GM23338 (cell line): Measurements from ENCODE around the gene KPTN. TPM values are rescaled to one million over a fixed set of nuclear protein-coding genes. Genes with fewer than 3 reads are reported as not detected.

Experiments used
- ATAC-seq: fragments of 200-7000 bp; cut with Tn5 transposase; 3 replicates; pipeline ENCODE4 v1.9.1; 2020
- DNase-seq: peaks from one replicate; pipeline ENCODE4 v3.0.0-alpha.2; 2015; ENCODE audit warnings: low spot score
- H2AFZ ChIP-seq: fragments of 200-600 bp; sonication (generic); 2 replicates; pipeline ENCODE4 v1.8.0; 2016; ENCODE audit warnings: antibody characterized with exemption, mild to moderate bottlenecking, moderate library complexity
- H3F3A ChIP-seq: fragments of 200-600 bp; sonication (generic); replicated peaks from 2 replicates; pipeline ENCODE4 v1.8.0; 2017; ENCODE audit warnings: antibody characterized with exemption, mixed run types, low read depth
- H3K27ac ChIP-seq: fragments of 200-600 bp; sonication (generic); 2 replicates; pipeline ENCODE4 v1.6.1; 2016; ENCODE audit warnings: low read depth
- H3K27me3 ChIP-seq: fragments of 200-600 bp; sonication (generic); 2 replicates; pipeline ENCODE4 v1.8.0; 2016; ENCODE audit warnings: mild to moderate bottlenecking, mixed run types, moderate library complexity; ENCODE audit not compliant: insufficient read depth
- H3K36me3 ChIP-seq: fragments of 200-600 bp; sonication (generic); 2 replicates; pipeline ENCODE4 v1.8.0; 2016; ENCODE audit warnings: mild to moderate bottlenecking; ENCODE audit not compliant: insufficient read depth
- H3K4me1 ChIP-seq: fragments of 200-600 bp; sonication (generic); 2 replicates; pipeline ENCODE4 v1.8.0; 2016; ENCODE audit warnings: mild to moderate bottlenecking, moderate library complexity; ENCODE audit not compliant: insufficient read depth
- H3K4me2 ChIP-seq: fragments of 200-600 bp; sonication (generic); 2 replicates; pipeline ENCODE4 v1.7.1; 2017; ENCODE audit warnings: mixed run types
- H3K4me3 ChIP-seq: fragments of 200-600 bp; sonication (generic); 2 replicates; pipeline ENCODE4 v1.6.1; 2016; ENCODE audit warnings: mixed run types
- H3K79me2 ChIP-seq: fragments of 200-600 bp; sonication (generic); replicated peaks from 2 replicates; pipeline ENCODE4 v1.8.0; 2017; ENCODE audit warnings: mild to moderate bottlenecking; ENCODE audit not compliant: insufficient read depth
- H3K9me2 ChIP-seq: fragments of 200-600 bp; sonication (generic); 2 replicates; pipeline ENCODE4 v1.8.0; 2017; ENCODE audit not compliant: insufficient read depth
- H4K20me1 ChIP-seq: fragments of 200-600 bp; sonication (generic); replicated peaks from 2 replicates; pipeline ENCODE4 v1.8.0; 2017; ENCODE audit warnings: mild to moderate bottlenecking; ENCODE audit not compliant: insufficient read depth
- H3K27ac Mint-ChIP-seq: 2 replicates; pipeline ENCODE4 v1.8.0; 2020; ENCODE audit warnings: inconsistent platforms, mild to moderate bottlenecking, moderate library complexity, mixed read lengths
- H3K27me3 Mint-ChIP-seq: 3 replicates; pipeline ENCODE4 v1.8.0; 2022; ENCODE audit warnings: low read depth, mild to moderate bottlenecking, moderate library complexity, mixed read lengths, inconsistent platforms; ENCODE audit not compliant: insufficient read depth, poor library complexity
- H3K36me3 Mint-ChIP-seq: 3 replicates; pipeline ENCODE4 v1.8.0; 2021; ENCODE audit warnings: low read depth, mild to moderate bottlenecking, inconsistent platforms, moderate library complexity, mixed read lengths
- H3K4me1 Mint-ChIP-seq: 3 replicates; pipeline ENCODE4 v1.8.0; 2020; ENCODE audit warnings: mild to moderate bottlenecking, inconsistent platforms, mixed read lengths
- H3K4me3 Mint-ChIP-seq: 3 replicates; pipeline ENCODE4 v1.8.0; 2021; ENCODE audit warnings: moderate library complexity, mild to moderate bottlenecking, inconsistent platforms, mixed read lengths
- H3K9me3 Mint-ChIP-seq: 3 replicates; pipeline ENCODE4 v1.8.0; 2020; ENCODE audit warnings: moderate library complexity, mild to moderate bottlenecking, inconsistent platforms, mixed read lengths
- CTCF ChIP-seq, 2 experiments: fragments of 200-600 bp in 1 of 2; sonication (generic) in 1 of 2; conservative IDR thresholded peaks; 2 replicates each; pipeline versions ENCODE4 v1.5.1 to v1.6.1; 2016 to 2017; ENCODE audit warnings: antibody characterized with exemption in 2 of 2, low read depth in 2 of 2, mild to moderate bottlenecking in 2 of 2, moderate library complexity in 1 of 2
- ETS1 ChIP-seq: IDR thresholded peaks from 2 replicates; pipeline ENCODE4 v1.6.1; 2016; ENCODE audit warnings: antibody characterized with exemption
- EZH2 ChIP-seq: fragments of 200-600 bp; sonication (generic); IDR thresholded peaks from one replicate; pipeline ENCODE4 v1.8.0; 2017; ENCODE audit warnings: antibody characterized with exemption, mild to moderate bottlenecking, low read depth; ENCODE audit not compliant: unreplicated experiment
- EZH2phosphoT487 ChIP-seq: fragments of 200-600 bp; sonication (generic); IDR thresholded peaks from one replicate; pipeline ENCODE4 v1.8.1; 2018; ENCODE audit warnings: antibody characterized with exemption; ENCODE audit not compliant: unreplicated experiment
- JUNB ChIP-seq: IDR thresholded peaks from one replicate; pipeline ENCODE4 v1.6.1; 2016; ENCODE audit warnings: antibody characterized with exemption; ENCODE audit not compliant: unreplicated experiment
- NANOG ChIP-seq: IDR thresholded peaks from 2 replicates; pipeline ENCODE4 v1.6.1; 2016; ENCODE audit warnings: antibody characterized with exemption, borderline replicate concordance
- REST ChIP-seq: IDR thresholded peaks from one replicate; pipeline ENCODE4 v1.6.1; 2018; ENCODE audit warnings: antibody characterized with exemption; ENCODE audit not compliant: unreplicated experiment
- STAT1 ChIP-seq: IDR thresholded peaks from one replicate; pipeline ENCODE4 v1.6.1; 2016; ENCODE audit warnings: antibody characterized with exemption; ENCODE audit not compliant: unreplicated experiment
- ZNF114 ChIP-seq: fragments of 250-450 bp; sonication (Bioruptor Pico); IDR thresholded peaks from 2 replicates; pipeline ENCODE4 v1.5.0; 2020; ENCODE audit warnings: mild to moderate bottlenecking, moderate library complexity
- ZNF331 ChIP-seq: fragments of 250-450 bp; sonication (Bioruptor Pico); IDR thresholded peaks from 2 replicates; pipeline ENCODE4 v1.5.0; 2020; ENCODE audit warnings: low read depth, mild to moderate bottlenecking, moderate library complexity
- ZNF462 ChIP-seq: fragments of 250-450 bp; sonication (Bioruptor Pico); IDR thresholded peaks from 2 replicates; pipeline ENCODE4 v1.5.0; 2020; ENCODE audit warnings: mild to moderate bottlenecking, moderate library complexity
- polyA plus RNA-seq: library from polyadenylated mRNA; unstranded; fragments of >200 nt; fragmentation: Nextera tagmentation; extraction: Ambion mirVana; gene quantifications from 2 replicates; pipeline ENCODE4 v1.2.1, GENCODE V29; 2016
- total RNA-seq: library from RNA; depleted of rRNA; stranded (reverse); fragments of >200 nt; shearing (Covaris generic); gene quantifications from 2 replicates; pipeline ENCODE4 v1.2.3, GENCODE V29; 2014

KPTN gene
- total and polyA plus RNA-seq, 2 experiments from 2014 or later, result 19.8 to 26.2 TPM

- no peak for TF ChIP-seq CTCF (conservative IDR thresholded peaks at IDR 0.05; ENCODE audit: low read depth in 2 of 2)
Measured at GRCh38 chr19:47507012-47507411, 23.0 kb upstream of the KPTN start (continued).

- Histone ChIP-seq H3K4me1 (no peaks in the 10 kb centered on the region), H3K27ac (no peak overlapping the region), H3K27me3 (no peaks in the 10 kb centered on the region), H4K20me1 (peaks cover 8% of the 10 kb centered on the region), H3K4me3 (no peak overlapping the region), H3K9me2 (no peaks in the 10 kb centered on the region), H3K36me3 (no peaks in the 10 kb centered on the region), H2AFZ (no peak overlapping the region), H3K79me2 (peaks cover 50% of the 10 kb centered on the region), H3F3A (no peaks in the 10 kb centered on the region), H3K4me2 (no peak overlapping the region)
- Mint-ChIP-seq H3K4me3 (no peak overlapping the region), H3K36me3 (peaks cover 6% of the 10 kb centered on the region; the same call in 2 of the 3 replicates), H3K27ac (no peak overlapping the region), H3K9me3 (no peaks in the 10 kb centered on the region; the same call in 2 of the 3 replicates), H3K27me3 (peaks cover 6% of the 10 kb centered on the region), H3K4me1 (peaks cover 2% of the 10 kb centered on the region; the same call in 1 of the 3 replicates)
- ATAC-seq, result no peak
- no peak for DNase-seq
- no peak for TF ChIP-seq NANOG
- no peak for TF ChIP-seq ZNF331
- TF ChIP-seq REST, result no peak
- TF ChIP-seq ZNF114 (CRISPR knock-in tag), result no peak
- TF ChIP-seq EZH2, result no peak
- TF ChIP-seq STAT1, result no peak
- no peak for TF ChIP-seq EZH2phosphoT487
- no peak for TF ChIP-seq JUNB
- no peak for TF ChIP-seq ETS1
- TF ChIP-seq ZNF462 (CRISPR knock-in tag), result no peak
Measured at GRCh38 chr19:47506459-47506858, 22.4 kb upstream of the KPTN start.
